SIG-M5 treated with dmso at 0.1 percent for 504 hours (cell line): ENCODE results near the gene SPINDOC.
"Not testable (repeated sequence)": the region's sequence is repeated elsewhere in the genome, so short reads cannot be mapped to it uniquely, and the experiment has no call there.

ENCODE experiments used
- DNase-seq: peaks from one replicate; lab custom pipeline; 2025; ENCODE audit not compliant: unreplicated experiment; lab: John Stamatoyannopoulos, UW

Gene SPINDOC

GRCh38 chr11:63850920-63851319 lies 37.7 kb downstream of the SPINDOC start:
- no peak for DNase-seq

GRCh38 chr11:63851364-63851763 lies 38.1 kb downstream of the SPINDOC start:
- no peak for DNase-seq

GRCh38 chr11:63853476-63853875 lies 40.2 kb downstream of the SPINDOC start:
- no peak for DNase-seq

GRCh38 chr11:63854696-63855095 lies 41.4 kb downstream of the SPINDOC start:
- DNase-seq: no peak

- DNase-seq: no peak
Observed at GRCh38 chr11:63855975-63856374, 42.7 kb downstream of the SPINDOC start.

GRCh38 chr11:63858628-63859550 lies 45.6 kb downstream of the SPINDOC start:
- peak; percentile 72 for DNase-seq

- peak; percentile 29 for DNase-seq
Observed at GRCh38 chr11:63862923-63863322, 49.7 kb downstream of the SPINDOC start.

GRCh38 chr11:63863620-63864019 lies 50.4 kb downstream of the SPINDOC start:
- DNase-seq: not testable (repeated sequence)

- DNase-seq: peak; percentile 40
Observed at GRCh38 chr11:63866211-63866610, 53.0 kb downstream of the SPINDOC start.

- no peak for DNase-seq
Observed at GRCh38 chr11:63867511-63867910, 54.3 kb downstream of the SPINDOC start.

GRCh38 chr11:63868399-63869064 lies 55.3 kb downstream of the SPINDOC start:
- peak; percentile 9 for DNase-seq

- no peak for DNase-seq
Observed at GRCh38 chr11:63869171-63869591, 55.9 kb downstream of the SPINDOC start.

GRCh38 chr11:63869683-63870082 lies 56.4 kb downstream of the SPINDOC start:
- no peak for DNase-seq

GRCh38 chr11:63870351-63871140 lies 57.3 kb downstream of the SPINDOC start:
- DNase-seq: no peak

- DNase-seq: peak; percentile 98
Observed at GRCh38 chr11:63871962-63872799, 58.9 kb downstream of the SPINDOC start.

- DNase-seq: no peak
Observed at GRCh38 chr11:63872800-63873197, 59.5 kb downstream of the SPINDOC start.

- no peak for DNase-seq
Observed at GRCh38 chr11:63873311-63873710, 60.1 kb downstream of the SPINDOC start.

- no peak for DNase-seq
Observed at GRCh38 chr11:63874511-63874910, 61.3 kb downstream of the SPINDOC start.

GRCh38 chr11:63875506-63876065 lies 62.3 kb downstream of the SPINDOC start:
- no peak for DNase-seq

GRCh38 chr11:63876616-63877015 lies 63.4 kb downstream of the SPINDOC start:
- DNase-seq: no peak
